Measurements from ENCODE around the gene TARDBP. TPM values are rescaled to one million over a fixed set of nuclear protein-coding genes. Genes with fewer than 3 reads are reported as not detected.

TARDBP gene
- total RNA-seq, 1 donor, result 108 TPM

GRCh38 chr1:10973552-10973951 is 38.9 kb upstream of the TARDBP start:
- TF ChIP-seq CTCF (IDR thresholded peaks at IDR 0.05; ENCODE audit: insufficient read depth, low read depth, low read length), result no peak
- DNase-seq (ENCODE audit: low read depth), result peak; percentile 60
- H3K4me3 ChIP-seq (ENCODE audit: low read depth, low read length), result no peak overlapping the region

GRCh38 chr1:10973956-10974881 is 38.2 kb upstream of the TARDBP start:
- no peak for DNase-seq (ENCODE audit: low read depth)
- no peak overlapping the region for H3K4me3 ChIP-seq (ENCODE audit: low read depth, low read length)
- TF ChIP-seq CTCF (IDR thresholded peaks at IDR 0.05; ENCODE audit: insufficient read depth, low read depth, low read length), result no peak

- H3K4me3 ChIP-seq (ENCODE audit: low read depth, low read length), result no peak overlapping the region
- peak; percentile 82 for DNase-seq (ENCODE audit: low read depth)
- TF ChIP-seq CTCF (IDR thresholded peaks at IDR 0.05; ENCODE audit: insufficient read depth, low read depth, low read length), result no peak
Observed at GRCh38 chr1:10975567-10976326, 36.7 kb upstream of the TARDBP start.

GRCh38 chr1:10978719-10979118 is 33.7 kb upstream of the TARDBP start:
- DNase-seq (ENCODE audit: low read depth), result no peak
- H3K4me3 ChIP-seq (ENCODE audit: low read depth, low read length), result no peak overlapping the region
- TF ChIP-seq CTCF (IDR thresholded peaks at IDR 0.05; ENCODE audit: insufficient read depth, low read depth, low read length), result no peak

GRCh38 chr1:10979483-10979920 is 33.0 kb upstream of the TARDBP start:
- DNase-seq (ENCODE audit: low read depth), result no peak
- no peak overlapping the region for H3K4me3 ChIP-seq (ENCODE audit: low read depth, low read length)
- TF ChIP-seq CTCF (IDR thresholded peaks at IDR 0.05; ENCODE audit: insufficient read depth, low read depth, low read length), result no peak

GRCh38 chr1:10980094-10980577 is 32.3 kb upstream of the TARDBP start:
- TF ChIP-seq CTCF (IDR thresholded peaks at IDR 0.05; ENCODE audit: insufficient read depth, low read depth, low read length), result no peak
- no peak overlapping the region for H3K4me3 ChIP-seq (ENCODE audit: low read depth, low read length)
- peak; percentile 55 for DNase-seq (ENCODE audit: low read depth)
